T-helper 1 cell treated with Interleukin-12 subunit alpha and Interleukin-12 subunit beta and Interleukin-4 antibody, amounts not matched to agents 30 μg/mL and 1 μg/mL, for 36 hours (primary cell): ENCODE data around the gene DCHS2.

Source experiments
- H3K27ac Mint-ChIP-seq: one replicate; pipeline ENCODE4 v1.8.0; 2021; ENCODE audit warnings: mild to moderate bottlenecking, mixed read lengths
- H3K27me3 Mint-ChIP-seq: one replicate; pipeline ENCODE4 v1.8.0; 2021; ENCODE audit warnings: low read depth, mixed read lengths
- H3K36me3 Mint-ChIP-seq: one replicate; pipeline ENCODE4 v1.8.0; 2021; ENCODE audit warnings: low read depth, mixed read lengths
- H3K4me1 Mint-ChIP-seq: one replicate; pipeline ENCODE4 v1.8.0; 2021; ENCODE audit warnings: low read depth, mixed read lengths
- H3K4me3 Mint-ChIP-seq: one replicate; pipeline ENCODE4 v1.8.0; 2021; ENCODE audit warnings: mild to moderate bottlenecking, moderate library complexity, mixed read lengths
- H3K9me3 Mint-ChIP-seq: one replicate; pipeline ENCODE4 v1.8.0; 2021; ENCODE audit warnings: mixed read lengths

Gene DCHS2

DNA sequence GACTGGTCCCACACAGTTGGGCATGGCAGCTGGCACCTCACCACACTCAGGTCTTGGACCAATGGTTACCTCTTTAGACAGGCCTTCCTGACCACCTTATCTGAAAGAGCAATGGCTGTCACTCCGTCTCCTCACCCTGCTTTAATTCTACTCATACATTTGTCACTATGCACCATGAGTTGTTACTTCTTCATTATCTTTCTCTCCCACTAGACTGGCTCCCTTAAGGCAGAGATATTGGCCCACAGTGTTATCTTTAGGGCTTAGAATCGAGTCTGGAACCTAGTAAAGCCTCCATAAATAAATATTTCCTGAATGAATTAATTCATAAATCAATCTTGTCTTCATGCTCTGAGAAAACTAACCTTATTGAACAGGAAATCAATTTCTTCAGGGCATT lies 46.6 kb downstream of the DCHS2 start:
- Mint-ChIP-seq H3K27me3 (peaks cover 6% of the 10 kb centered on the region), H3K36me3 (no peaks in the 10 kb centered on the region), H3K9me3 (no peaks in the 10 kb centered on the region), H3K4me1 (no peaks in the 10 kb centered on the region), H3K27ac (no peak overlapping the region), H3K4me3 (no peak overlapping the region)

- no peak overlapping the region for H3K4me3 Mint-ChIP-seq
Measured at GRCh38 chr4:154441982-154442381, 49.6 kb downstream of the DCHS2 start.

DNA sequence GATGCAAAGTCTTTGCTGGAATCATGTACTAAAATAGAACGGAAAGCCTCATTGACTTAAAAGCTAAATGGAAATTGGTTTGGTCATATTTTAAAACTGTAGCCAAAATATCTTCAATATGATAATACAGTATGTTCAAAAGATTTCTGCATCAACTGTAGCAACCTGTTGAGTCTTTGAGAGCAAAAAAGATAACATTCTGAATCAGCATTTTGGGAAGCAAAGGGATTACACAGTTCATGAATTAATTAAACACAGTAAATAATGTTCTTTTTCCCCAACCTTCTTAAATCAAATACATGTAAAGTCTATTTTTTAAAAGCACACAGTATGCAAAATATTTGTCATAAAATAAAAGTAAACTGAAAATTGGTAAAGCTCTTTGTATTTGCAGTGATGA lies 50.5 kb downstream of the DCHS2 start:
- Mint-ChIP-seq H3K36me3 (no peaks in the 10 kb centered on the region), H3K27me3 (peaks cover 6% of the 10 kb centered on the region), H3K4me1 (no peaks in the 10 kb centered on the region), H3K9me3 (no peaks in the 10 kb centered on the region), H3K27ac (no peak overlapping the region), H3K4me3 (no peak overlapping the region)

More at GRCh38 chr4:154441982-154442381, 49.6 kb downstream of the DCHS2 start:
- Mint-ChIP-seq H3K9me3 (no peaks in the 10 kb centered on the region), H3K36me3 (no peaks in the 10 kb centered on the region), H3K4me1 (no peaks in the 10 kb centered on the region), H3K27me3 (peaks cover 6% of the 10 kb centered on the region), H3K27ac (no peak overlapping the region)

- H3K4me3 Mint-ChIP-seq: no peak overlapping the region
- no peaks in the 10 kb centered on the region for H3K4me1 Mint-ChIP-seq
- H3K36me3 Mint-ChIP-seq: no peaks in the 10 kb centered on the region
- H3K27ac Mint-ChIP-seq: no peak overlapping the region
- H3K9me3 Mint-ChIP-seq: no peaks in the 10 kb centered on the region
- peaks cover 9% of the 10 kb centered on the region for H3K27me3 Mint-ChIP-seq
Measured at GRCh38 chr4:154439224-154439623, 52.4 kb downstream of the DCHS2 start.

DNA sequence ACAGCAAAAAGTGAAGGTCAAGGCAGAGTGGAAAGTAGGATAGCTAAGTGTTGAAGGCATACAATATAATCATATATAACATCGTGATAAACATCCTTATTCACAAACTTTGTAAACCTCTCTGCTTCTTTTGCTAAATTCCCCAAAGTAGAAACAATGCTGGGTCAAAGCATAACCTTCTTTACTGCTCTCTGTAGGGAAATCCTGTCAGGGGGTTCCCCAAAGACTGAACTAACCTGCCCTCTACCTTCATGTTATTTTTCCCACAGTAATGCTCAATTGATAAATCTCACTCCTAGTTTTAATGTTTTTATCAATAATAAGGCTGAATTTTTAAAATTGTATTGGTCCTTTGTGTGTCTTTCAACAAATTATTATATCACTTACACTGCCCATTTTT lies 55.7 kb downstream of the DCHS2 start:
- no peak overlapping the region for H3K4me3 Mint-ChIP-seq
- H3K27me3 Mint-ChIP-seq: peaks cover 15% of the 10 kb centered on the region
- H3K27ac Mint-ChIP-seq: no peak overlapping the region
- no peaks in the 10 kb centered on the region for H3K4me1 Mint-ChIP-seq
- H3K9me3 Mint-ChIP-seq: no peaks in the 10 kb centered on the region
- H3K36me3 Mint-ChIP-seq: no peaks in the 10 kb centered on the region

DNA sequence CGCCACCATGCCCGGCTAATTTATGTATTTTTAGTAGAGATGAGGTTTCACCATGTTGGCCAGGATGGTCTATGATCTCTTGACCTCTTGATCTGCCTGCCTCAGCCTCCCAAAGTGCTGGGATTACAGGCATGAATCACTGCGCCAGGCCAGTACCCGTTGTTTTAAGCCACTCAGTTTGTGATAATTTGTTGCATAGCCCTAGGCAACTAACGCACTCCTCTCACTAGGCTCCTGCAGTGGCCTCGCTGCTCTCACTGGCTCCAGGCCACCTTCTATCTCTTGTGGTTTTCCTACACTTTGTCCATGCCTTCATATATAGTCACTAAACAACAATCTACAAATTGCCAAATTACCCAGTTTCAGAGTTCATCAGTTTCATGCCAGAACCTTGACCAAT lies 58.1 kb downstream of the DCHS2 start:
- no peak overlapping the region for H3K4me3 Mint-ChIP-seq
- peaks cover 18% of the 10 kb centered on the region for H3K27me3 Mint-ChIP-seq
- H3K27ac Mint-ChIP-seq: no peak overlapping the region
- H3K9me3 Mint-ChIP-seq: no peaks in the 10 kb centered on the region
- no peaks in the 10 kb centered on the region for H3K4me1 Mint-ChIP-seq
- no peaks in the 10 kb centered on the region for H3K36me3 Mint-ChIP-seq

GRCh38 chr4:154429176-154429575 lies 62.4 kb downstream of the DCHS2 start:
- no peaks in the 10 kb centered on the region for H3K9me3 Mint-ChIP-seq
- no peaks in the 10 kb centered on the region for H3K4me1 Mint-ChIP-seq
- peaks cover 23% of the 10 kb centered on the region for H3K27me3 Mint-ChIP-seq
- no peaks in the 10 kb centered on the region for H3K36me3 Mint-ChIP-seq
- no peak overlapping the region for H3K27ac Mint-ChIP-seq
- H3K4me3 Mint-ChIP-seq: no peak overlapping the region

- no peak overlapping the region for H3K27ac Mint-ChIP-seq
- H3K4me1 Mint-ChIP-seq: no peaks in the 10 kb centered on the region
- H3K9me3 Mint-ChIP-seq: no peaks in the 10 kb centered on the region
- H3K4me3 Mint-ChIP-seq: no peak overlapping the region
- H3K36me3 Mint-ChIP-seq: no peaks in the 10 kb centered on the region
- H3K27me3 Mint-ChIP-seq: peaks cover 27% of the 10 kb centered on the region
Measured at GRCh38 chr4:154427149-154427548, 64.5 kb downstream of the DCHS2 start.

GRCh38 chr4:154425514-154425913 lies 66.1 kb downstream of the DCHS2 start:
- Mint-ChIP-seq H3K9me3 (no peaks in the 10 kb centered on the region), H3K4me1 (no peaks in the 10 kb centered on the region)

GRCh38 chr4:154424810-154425484 lies 66.7 kb downstream of the DCHS2 start:
- peaks cover 29% of the 10 kb centered on the region for H3K27me3 Mint-ChIP-seq
- H3K4me1 Mint-ChIP-seq: no peaks in the 10 kb centered on the region
- no peaks in the 10 kb centered on the region for H3K36me3 Mint-ChIP-seq
- H3K9me3 Mint-ChIP-seq: no peaks in the 10 kb centered on the region
- H3K4me3 Mint-ChIP-seq: no peak overlapping the region
- no peak overlapping the region for H3K27ac Mint-ChIP-seq

More at GRCh38 chr4:154425514-154425913, 66.1 kb downstream of the DCHS2 start:
- Mint-ChIP-seq H3K27me3 (peaks cover 29% of the 10 kb centered on the region), H3K4me3 (no peak overlapping the region), H3K36me3 (no peaks in the 10 kb centered on the region), H3K27ac (no peak overlapping the region)

GRCh38 chr4:154422152-154422551 lies 69.4 kb downstream of the DCHS2 start:
- H3K9me3 Mint-ChIP-seq: no peaks in the 10 kb centered on the region
- H3K4me1 Mint-ChIP-seq: no peaks in the 10 kb centered on the region
- H3K4me3 Mint-ChIP-seq: no peak overlapping the region
- H3K27me3 Mint-ChIP-seq: peaks cover 34% of the 10 kb centered on the region
- no peaks in the 10 kb centered on the region for H3K36me3 Mint-ChIP-seq
- no peak overlapping the region for H3K27ac Mint-ChIP-seq

GRCh38 chr4:154421618-154422017 lies 70.0 kb downstream of the DCHS2 start:
- H3K36me3 Mint-ChIP-seq: no peaks in the 10 kb centered on the region
- no peak overlapping the region for H3K27ac Mint-ChIP-seq
- no peak overlapping the region for H3K4me3 Mint-ChIP-seq
- H3K4me1 Mint-ChIP-seq: peaks cover 4% of the 10 kb centered on the region
- H3K27me3 Mint-ChIP-seq: peaks cover 40% of the 10 kb centered on the region
- no peaks in the 10 kb centered on the region for H3K9me3 Mint-ChIP-seq

DNA sequence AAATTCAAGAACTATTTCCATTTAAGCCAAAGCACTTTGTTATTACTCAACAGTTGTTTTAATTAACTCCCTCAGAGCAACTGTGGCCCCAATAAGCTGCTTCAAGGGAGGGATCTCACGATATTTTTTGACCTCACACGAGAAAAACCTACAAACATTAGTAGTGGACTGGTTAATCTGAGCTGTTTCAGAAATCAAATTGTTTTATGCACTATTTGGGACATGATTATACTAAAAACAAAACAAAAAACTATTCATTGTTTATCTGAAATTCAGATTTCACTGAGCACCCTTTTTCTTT lies 74.3 kb downstream of the DCHS2 start:
- H3K27me3 Mint-ChIP-seq: peaks cover 58% of the 10 kb centered on the region
- H3K4me3 Mint-ChIP-seq: no peak overlapping the region
- no peaks in the 10 kb centered on the region for H3K9me3 Mint-ChIP-seq
- peaks cover 8% of the 10 kb centered on the region for H3K4me1 Mint-ChIP-seq
- H3K27ac Mint-ChIP-seq: no peak overlapping the region
- H3K36me3 Mint-ChIP-seq: no peaks in the 10 kb centered on the region

GRCh38 chr4:154416190-154416547 lies 75.4 kb downstream of the DCHS2 start:
- H3K27me3 Mint-ChIP-seq: peaks cover 52% of the 10 kb centered on the region
- no peaks in the 10 kb centered on the region for H3K36me3 Mint-ChIP-seq
- no peak overlapping the region for H3K4me3 Mint-ChIP-seq

GRCh38 chr4:154415313-154415712 lies 76.3 kb downstream of the DCHS2 start:
- Mint-ChIP-seq H3K36me3 (no peaks in the 10 kb centered on the region), H3K4me1 (peaks cover 8% of the 10 kb centered on the region), H3K27ac (no peak overlapping the region), H3K9me3 (no peaks in the 10 kb centered on the region), H3K4me3 (no peak overlapping the region), H3K27me3 (peaks cover 52% of the 10 kb centered on the region)

More at GRCh38 chr4:154416190-154416547, 75.4 kb downstream of the DCHS2 start:
- peaks cover 8% of the 10 kb centered on the region for H3K4me1 Mint-ChIP-seq
- no peak overlapping the region for H3K27ac Mint-ChIP-seq
- no peaks in the 10 kb centered on the region for H3K9me3 Mint-ChIP-seq

DNA sequence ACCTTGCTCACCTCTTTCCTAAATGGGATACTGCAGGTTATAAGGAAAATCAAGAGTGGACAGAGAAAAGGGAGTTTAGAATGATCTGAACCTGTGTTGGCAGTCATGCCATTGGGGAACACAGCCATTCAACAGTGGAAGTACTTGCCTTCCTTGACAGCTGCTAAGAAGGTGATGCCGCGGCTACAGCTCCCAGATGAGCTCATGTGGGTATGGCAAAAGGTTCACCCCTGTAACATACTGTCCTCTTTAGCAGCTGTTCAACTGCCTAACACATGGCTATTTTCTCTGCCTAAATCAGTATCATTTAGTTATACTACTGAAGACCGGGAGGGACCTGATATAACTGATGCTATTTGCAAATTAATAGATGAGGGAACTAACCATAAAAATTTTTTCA lies 76.8 kb downstream of the DCHS2 start:
- no peaks in the 10 kb centered on the region for H3K36me3 Mint-ChIP-seq
- peaks cover 50% of the 10 kb centered on the region for H3K27me3 Mint-ChIP-seq
- H3K4me1 Mint-ChIP-seq: peaks cover 8% of the 10 kb centered on the region
- H3K4me3 Mint-ChIP-seq: no peak overlapping the region
- H3K9me3 Mint-ChIP-seq: no peaks in the 10 kb centered on the region
- H3K27ac Mint-ChIP-seq: no peak overlapping the region
